Lower leg skin (tissue), 4 donors: ENCODE measurements around the gene MTERF4. TPM values are rescaled to one million over a fixed set of nuclear protein-coding genes. Genes with fewer than 3 reads are reported as not detected.

ENCODE experiments used
- DNase-seq, 2 donors: peaks; one replicate each; pipeline ENCODE4 v3.0.0-alpha.2; 2019; ENCODE audit warnings: low spot score in 2 of 2
- H3K4me3 ChIP-seq: fragments of 200-600 bp; sonication (generic); 2 replicates; pipeline ENCODE4 v1.5.1; 2017; ENCODE audit warnings: mild to moderate bottlenecking, low read depth; ENCODE audit not compliant: poor library complexity, severe bottlenecking
- CTCF ChIP-seq, 3 donors: fragments of 450-650 bp; IDR thresholded peaks; one replicate each; pipeline ENCODE4 v1.5.1; 2016; ENCODE audit warnings: antibody characterized with exemption in 3 of 3, mild to moderate bottlenecking in 3 of 3, moderate library complexity in 2 of 3
- POLR2A ChIP-seq, 2 donors: fragments of 450-650 bp; IDR thresholded peaks; one replicate each; pipeline ENCODE4 v1.6.1; 2016 to 2017; ENCODE audit warnings: antibody characterized with exemption in 2 of 2, mild to moderate bottlenecking in 1 of 2, moderate library complexity in 1 of 2
- WGBS, 2 donors: methylation state at CpG; one replicate each; pipeline ENCODE4 v1.1.5; 2018; 5-methylcytosine and 5-hydroxymethylcytosine counted together
- intact Hi-C: fragments of 100-400 bp; cut with DNase I; formaldehyde crosslinking; loops from one replicate; pipeline ENCODE4 v1.15.0; 2023; ENCODE audit warnings: low total_unique reads
- total RNA-seq, 4 donors: library from RNA; depleted of rRNA; stranded (reverse); fragments of >200 nt; gene quantifications; one replicate each; pipeline ENCODE4 v1.1.0, GENCODE V29; 2016

MTERF4 gene
- total RNA-seq, 4 donors from 2014 or later = 26.4 to 58.2 (median 44.7) TPM

- no peak for DNase-seq
- TF ChIP-seq CTCF (IDR thresholded peaks at IDR 0.05) (no peak), POLR2A (IDR thresholded peaks at IDR 0.05) (no peak)
- H3K4me3 ChIP-seq = no peak overlapping the region
- WGBS, 2 donors = 92 to 94% methylated on average over 10 to 11 of the region's 11 CpGs
- intact Hi-C loops = no loop called here
Observed at GRCh38 chr2:241048949-241049343, 53.1 kb downstream of the MTERF4 start.

GRCh38 chr2:241048149-241048948, 53.7 kb downstream of the MTERF4 start:
- no peak overlapping the region for H3K4me3 ChIP-seq
- no peak for TF ChIP-seq POLR2A (IDR thresholded peaks at IDR 0.05)
- TF ChIP-seq CTCF (IDR thresholded peaks at IDR 0.05) = no peak
- DNase-seq = peak; percentile 7 to 79
- 90 to 93% methylated on average over 28 to 30 of the region's 30 CpGs for WGBS, 2 donors
- intact Hi-C loops = no loop called here

GRCh38 chr2:241047253-241048010, 54.7 kb downstream of the MTERF4 start:
- H3K4me3 ChIP-seq = no peak overlapping the region
- no peak for TF ChIP-seq CTCF (IDR thresholded peaks at IDR 0.05)
- no peak for TF ChIP-seq POLR2A (IDR thresholded peaks at IDR 0.05)
- intact Hi-C loops = no loop called here
- DNase-seq = no peak
- 78 to 80% methylated on average over 6 of the region's 6 CpGs for WGBS, 2 donors

Other genes with a start within 250 kb of the MTERF4 start
- gene AGXT, start 233.5 kb downstream of the MTERF4 start, total RNA-seq = not detected
- gene MAB21L4, start 206.1 kb downstream of the MTERF4 start, total RNA-seq = 100 to 1,000 TPM in 1 of 4 donors, 10 to 100 TPM in 3; 41.3 to 121 (median 69.1) TPM
- under 1 TPM in 1 of 4 donors, not detected in 3; 0.10 TPM for gene CROCC2, start 196.0 kb downstream of the MTERF4 start, total RNA-seq
- 10 to 100 TPM in 3 of 4 donors, 1 to 10 TPM in 1; 9.0 to 18.4 (median 17.1) TPM for gene SNED1, start 103.7 kb downstream of the MTERF4 start, total RNA-seq
- 10 to 100 TPM in 1 of 4 donors, 1 to 10 TPM in 3; 4.8 to 11.9 (median 6.5) TPM for gene PASK, start 47.2 kb upstream of the MTERF4 start, total RNA-seq
- 10 to 100 TPM; 36.8 to 68.7 (median 56.4) TPM for gene PPP1R7, start 48.2 kb upstream of the MTERF4 start, total RNA-seq
- gene ANO7, start 86.4 kb upstream of the MTERF4 start, total RNA-seq = under 1 TPM; 0.19 to 0.67 (median 0.35) TPM
- 100 to 1,000 TPM; 241 to 393 (median 294) TPM for gene HDLBP, start 213.4 kb upstream of the MTERF4 start, total RNA-seq
- 100 to 1,000 TPM in 3 of 4 donors, 10 to 100 TPM in 1; 97.3 to 164 (median 124) TPM for gene SEPTIN2, start 213.6 kb upstream of the MTERF4 start, total RNA-seq